SK-N-SH (cell line): Measurements from ENCODE around the gene DMD. TPM values are rescaled to one million over a fixed set of nuclear protein-coding genes. Genes with fewer than 3 reads are reported as not detected.

Source experiments
- CTCF ChIA-PET: fragments of 300-600, 350-600 bp; formaldehyde crosslinking; extraction: SDS; loops from one replicate; lab custom pipeline; 2021; lab: Yijun Ruan, JAX
- POLR2A ChIA-PET: fragments of 350-600 bp; sonication (Branson Sonifier 250); formaldehyde crosslinking; extraction: SDS; loops from one replicate; lab custom pipeline; 2020; ENCODE audit warnings: antibody characterized with exemption, inconsistent platforms; lab: Yijun Ruan, JAX
- DNase-seq: peaks from one replicate; pipeline ENCODE4 v3.0.0; 2012
- H2AFZ ChIP-seq: fragments of 200-600 bp; sonication (generic); 2 replicates; pipeline ENCODE4 v1.8.1; 2016; ENCODE audit warnings: antibody characterized with exemption, mild to moderate bottlenecking, low read depth
- H3F3A ChIP-seq: fragments of 200-600 bp; sonication (generic); replicated peaks from 2 replicates; pipeline ENCODE3; 2016; ENCODE audit warnings: antibody characterized with exemption, mild to moderate bottlenecking; ENCODE audit not compliant: insufficient read depth
- H3K27ac ChIP-seq, 2 experiments: fragments of 200-500 bp in 1 of 2; fragments of 200-600 bp in 1 of 2; sonication (Bioruptor generic) in 1 of 2; sonication (generic), shearing (Covaris generic) in 1 of 2; 2 replicates each; pipeline versions ENCODE4 v1.5.1 to v1.6.1; 2014 to 2016; ENCODE audit warnings: low read depth in 2 of 2, inconsistent platforms in 1 of 2, low read length in 1 of 2, mild to moderate bottlenecking in 1 of 2, mixed read lengths in 1 of 2
- H3K27me3 ChIP-seq: fragments of 200-600 bp; sonication (generic), shearing (Covaris generic); 2 replicates; pipeline ENCODE4 v1.6.1; 2016; ENCODE audit warnings: mixed run types; ENCODE audit not compliant: insufficient read depth
- H3K36me3 ChIP-seq, 2 experiments: fragments of 200-500 bp in 1 of 2; fragments of 200-600 bp in 1 of 2; sonication (Bioruptor generic) in 1 of 2; sonication (generic) in 1 of 2; replicated peaks in 1 of 2; 2 replicates each; pipeline versions ENCODE3 to v1.5.1; 2014 to 2016; ENCODE audit warnings: low read length in 1 of 2, mild to moderate bottlenecking in 1 of 2; ENCODE audit not compliant: insufficient read depth in 2 of 2, control insufficient read depth in 1 of 2
- H3K4me1 ChIP-seq, 2 experiments: fragments of 200-500 bp in 1 of 2; fragments of 200-600 bp in 1 of 2; sonication (Bioruptor generic) in 1 of 2; sonication (generic), shearing (Covaris generic) in 1 of 2; 2 replicates each; pipeline versions ENCODE4 v1.5.1 to v1.6.1; 2014 to 2016; ENCODE audit warnings: low read depth in 1 of 2, low read length in 1 of 2, mixed run types in 1 of 2; ENCODE audit not compliant: insufficient read depth in 2 of 2, control insufficient read depth in 1 of 2
- H3K4me2 ChIP-seq: fragments of 200-600 bp; sonication (generic), shearing (Covaris generic); 2 replicates; pipeline ENCODE4 v1.6.1; 2017; ENCODE audit warnings: mixed run types
- H3K4me3 ChIP-seq, 2 experiments: fragments of 200-500 bp in 1 of 2; fragments of 200-600 bp in 1 of 2; sonication (Bioruptor generic) in 1 of 2; sonication (generic), shearing (Covaris generic) in 1 of 2; 2 replicates each; pipeline versions ENCODE4 v1.5.1 to v1.8.1; 2014 to 2016; ENCODE audit warnings: low read depth in 2 of 2, inconsistent platforms in 1 of 2, low read length in 1 of 2, mild to moderate bottlenecking in 1 of 2, mixed read lengths in 1 of 2, moderate library complexity in 1 of 2
- H3K79me2 ChIP-seq: fragments of 200-600 bp; sonication (generic); 2 replicates; pipeline ENCODE4 v1.8.1; 2017; ENCODE audit warnings: mild to moderate bottlenecking; ENCODE audit not compliant: insufficient read depth
- H3K9ac ChIP-seq: fragments of 200-600 bp; sonication (generic); 2 replicates; pipeline ENCODE4 v1.6.1; 2017; ENCODE audit warnings: mixed run types
- H3K9me2 ChIP-seq: fragments of 200-600 bp; sonication (generic); 2 replicates; pipeline ENCODE4 v1.6.1; 2017; ENCODE audit warnings: mixed run types
- H3K9me3 ChIP-seq: fragments of 200-600 bp; sonication (generic); 2 replicates; pipeline ENCODE4 v1.6.1; 2017; ENCODE audit warnings: mixed run types, mild to moderate bottlenecking, moderate library complexity
- H4K20me1 ChIP-seq: fragments of 200-600 bp; sonication (generic); 2 replicates; pipeline ENCODE4 v1.6.1; 2017; ENCODE audit warnings: mild to moderate bottlenecking, mixed run types; ENCODE audit not compliant: insufficient read depth
- ELF1 ChIP-seq: IDR thresholded peaks from 2 replicates; pipeline ENCODE4 v1.4.0; 2012
- EZH2phosphoT487 ChIP-seq: fragments of 200-600 bp; sonication (generic); IDR thresholded peaks from 2 replicates; pipeline ENCODE4 v1.6.1; 2017; ENCODE audit warnings: low read depth, mixed run types, mild to moderate bottlenecking, antibody characterized with exemption, moderate library complexity, borderline replicate concordance
- FOXJ3 ChIP-seq: sonication (generic); formaldehyde crosslinking; IDR thresholded peaks from 2 replicates; pipeline ENCODE4 v1.5.1; 2020; ENCODE audit warnings: mild to moderate bottlenecking, missing genetic modification reagents
- FOXM1 ChIP-seq: IDR thresholded peaks from 2 replicates; pipeline ENCODE4 v1.4.0; 2012; ENCODE audit warnings: low read depth, mild to moderate bottlenecking
- NFIC ChIP-seq: IDR thresholded peaks from 2 replicates; pipeline ENCODE4 v1.4.0; 2012; ENCODE audit warnings: borderline replicate concordance
- NRF1 ChIP-seq: IDR thresholded peaks from 2 replicates; pipeline ENCODE4 v1.6.1; 2012; ENCODE audit warnings: low read depth, mild to moderate bottlenecking, low read length
- RAD21 ChIP-seq: IDR thresholded peaks from 2 replicates; pipeline ENCODE4 v1.6.1; 2012; ENCODE audit warnings: mild to moderate bottlenecking, low read length
- RCOR1 ChIP-seq: fragments of 150-350 bp; IDR thresholded peaks from 2 replicates; pipeline ENCODE4 v1.6.1; 2017; ENCODE audit warnings: antibody characterized with exemption, low read length
- RFX5 ChIP-seq: IDR thresholded peaks from 2 replicates; pipeline ENCODE4 v1.6.1; 2012; ENCODE audit warnings: mild to moderate bottlenecking, improper control_type of control experiment, low read length
- RXRA ChIP-seq: IDR thresholded peaks from 2 replicates; pipeline ENCODE4 v1.4.0; 2012; ENCODE audit warnings: low read depth, mild to moderate bottlenecking, borderline replicate concordance
- SIN3A ChIP-seq: IDR thresholded peaks from 2 replicates; pipeline ENCODE4 v1.6.1; 2012; ENCODE audit warnings: low read depth, mild to moderate bottlenecking, low read length, moderate library complexity, borderline replicate concordance
- TAF1 ChIP-seq: IDR thresholded peaks from 2 replicates; pipeline ENCODE4 v1.6.1; 2012; ENCODE audit warnings: low read depth, mild to moderate bottlenecking, low read length, moderate library complexity, borderline replicate concordance
- TEAD4 ChIP-seq: IDR thresholded peaks from 2 replicates; pipeline ENCODE4 v1.4.0; 2012; ENCODE audit warnings: mild to moderate bottlenecking, borderline replicate concordance; ENCODE audit not compliant: insufficient read depth
- WGBS: methylation state at CpG from one replicate; pipeline ENCODE4 v1.1.6; 2017; ENCODE audit warnings: low lambda C conversion rate; 5-methylcytosine and 5-hydroxymethylcytosine counted together
- polyA plus RNA-seq, 3 experiments: library from polyadenylated mRNA; depleted of rRNA; stranded (reverse); fragments of >200 nt; gene quantifications; 2 replicates each; pipeline ENCODE4 v1.2.3, GENCODE V29; 2012
- TF ChIP-seq, protein P1 (sequence below): IDR thresholded peaks from 2 replicates; pipeline ENCODE4 v1.4.0; 2012; ENCODE audit warnings: low read depth
- TF ChIP-seq, protein P2 (sequence below): IDR thresholded peaks from 2 replicates; pipeline ENCODE4 v1.4.0; 2012; ENCODE audit warnings: low read depth, borderline replicate concordance

Gene DMD
- polyA plus RNA-seq, 1 of the 3 experiments (the other 2 are of a cell fraction) = 3.9 TPM

DNA sequence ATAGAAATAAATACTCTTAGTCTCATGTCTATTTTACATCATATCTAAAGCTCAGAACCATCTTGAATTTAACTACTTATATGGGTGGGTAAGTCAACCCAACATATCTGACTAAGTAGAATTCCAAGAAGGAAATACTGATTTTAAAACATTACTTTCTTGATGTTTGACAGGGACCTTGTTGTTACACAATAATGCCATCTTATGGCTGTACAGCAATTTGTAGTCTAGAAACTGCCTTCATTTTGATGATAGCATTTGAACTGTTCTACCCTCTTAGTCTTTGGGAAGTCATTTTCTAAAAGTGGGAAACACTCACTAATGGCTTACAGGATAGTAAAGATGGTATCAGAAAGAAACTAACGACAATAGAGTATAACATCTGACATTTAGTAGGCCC, 929.5 kb downstream of the DMD start:
- no peak overlapping the region for H3K27ac ChIP-seq
- no peak overlapping the region for H3K9ac ChIP-seq
- no peaks in the 10 kb centered on the region for H3F3A ChIP-seq
- H4K20me1 ChIP-seq = no peaks in the 10 kb centered on the region
- no peak overlapping the region for H3K4me2 ChIP-seq
- H3K9me2 ChIP-seq = no peaks in the 10 kb centered on the region
- no peaks in the 10 kb centered on the region for H3K36me3 ChIP-seq
- H3K4me1 ChIP-seq = no peaks in the 10 kb centered on the region; a peak in 1 of 4 replicates
- no peaks in the 10 kb centered on the region for H3K9me3 ChIP-seq
- CTCF ChIA-PET = interaction anchor here (1.7 kb wide), 1 partner anchor 1244 kb away, joined by 5 read pairs; no protein-coding TSS in a partner anchor
- no peaks in the 10 kb centered on the region for H3K79me2 ChIP-seq
- no peak overlapping the region for H3K4me3 ChIP-seq
- DNase-seq = no peak
- no peak overlapping the region for H2AFZ ChIP-seq
- TF ChIP-seq RAD21 = peak; percentile 32; the same call in 1 of the 2 replicates
- TF ChIP-seq, protein P1, sequence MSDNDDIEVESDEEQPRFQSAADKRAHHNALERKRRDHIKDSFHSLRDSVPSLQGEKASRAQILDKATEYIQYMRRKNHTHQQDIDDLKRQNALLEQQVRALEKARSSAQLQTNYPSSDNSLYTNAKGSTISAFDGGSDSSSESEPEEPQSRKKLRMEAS = no peak
- POLR2A ChIA-PET = no interaction called here
- 5% methylated on average over 1 of the region's 1 CpG for WGBS
- H3K27me3 ChIP-seq = no peaks in the 10 kb centered on the region

DNA sequence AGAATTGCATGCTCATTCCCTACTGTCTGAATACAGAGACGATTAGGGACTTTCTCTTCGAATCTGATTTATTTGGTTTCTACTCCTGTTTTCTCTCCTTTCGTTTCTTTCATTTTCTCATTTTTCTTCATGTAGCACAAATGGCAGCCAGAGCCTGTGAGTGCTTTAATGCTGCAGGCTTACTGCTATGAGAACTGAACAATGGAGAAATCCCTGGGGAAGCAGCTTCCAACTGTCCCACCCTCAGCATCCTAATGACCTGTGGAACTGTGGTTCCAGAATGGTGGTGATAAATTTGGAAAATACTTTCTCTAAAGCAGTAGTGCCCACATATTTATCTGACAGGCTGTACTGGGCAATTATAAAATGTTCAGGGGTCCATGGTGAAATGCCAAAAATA, 930.4 kb downstream of the DMD start:
- Histone ChIP-seq H3K27ac (no peak overlapping the region), H3F3A (no peaks in the 10 kb centered on the region), H3K27me3 (no peaks in the 10 kb centered on the region), H3K9me3 (no peaks in the 10 kb centered on the region), H4K20me1 (no peaks in the 10 kb centered on the region), H3K79me2 (no peaks in the 10 kb centered on the region), H3K9me2 (no peaks in the 10 kb centered on the region), H3K4me2 (no peak overlapping the region), H3K4me3 (no peak overlapping the region), H3K36me3 (no peaks in the 10 kb centered on the region), H2AFZ (no peak overlapping the region), H3K4me1 (no peaks in the 10 kb centered on the region; a peak in 1 of 4 replicates), H3K9ac (no peak overlapping the region)
- POLR2A ChIA-PET = no interaction called here
- DNase-seq = no peak
- CTCF ChIA-PET = interaction anchor here (0.5 to 1.7 kb wide), 3 partner anchors 217 to 1249 kb away, joined by 3 to 5 read pairs (median 3); no protein-coding TSS in a partner anchor
- TF ChIP-seq RCOR1 = no peak
- TF ChIP-seq TAF1 = no peak
- TF ChIP-seq RAD21 = no peak
- no peak for TF ChIP-seq NRF1
- no peak for TF ChIP-seq SIN3A
- TF ChIP-seq, protein P1 = no peak
- TF ChIP-seq EZH2phosphoT487 = no peak
- TF ChIP-seq FOXJ3 = no peak
- TF ChIP-seq, protein P2, sequence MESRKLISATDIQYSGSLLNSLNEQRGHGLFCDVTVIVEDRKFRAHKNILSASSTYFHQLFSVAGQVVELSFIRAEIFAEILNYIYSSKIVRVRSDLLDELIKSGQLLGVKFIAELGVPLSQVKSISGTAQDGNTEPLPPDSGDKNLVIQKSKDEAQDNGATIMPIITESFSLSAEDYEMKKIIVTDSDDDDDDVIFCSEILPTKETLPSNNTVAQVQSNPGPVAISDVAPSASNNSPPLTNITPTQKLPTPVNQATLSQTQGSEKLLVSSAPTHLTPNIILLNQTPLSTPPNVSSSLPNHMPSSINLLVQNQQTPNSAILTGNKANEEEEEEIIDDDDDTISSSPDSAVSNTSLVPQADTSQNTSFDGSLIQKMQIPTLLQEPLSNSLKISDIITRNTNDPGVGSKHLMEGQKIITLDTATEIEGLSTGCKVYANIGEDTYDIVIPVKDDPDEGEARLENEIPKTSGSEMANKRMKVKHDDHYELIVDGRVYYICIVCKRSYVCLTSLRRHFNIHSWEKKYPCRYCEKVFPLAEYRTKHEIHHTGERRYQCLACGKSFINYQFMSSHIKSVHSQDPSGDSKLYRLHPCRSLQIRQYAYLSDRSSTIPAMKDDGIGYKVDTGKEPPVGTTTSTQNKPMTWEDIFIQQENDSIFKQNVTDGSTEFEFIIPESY = no peak
- no peak for TF ChIP-seq RXRA
- no peak for TF ChIP-seq TEAD4
- TF ChIP-seq FOXM1 = no peak
- TF ChIP-seq RFX5 = no peak
- no peak for TF ChIP-seq ELF1
- no peak for TF ChIP-seq NFIC
- WGBS = 0% methylated on average over 3 of the region's 3 CpGs
